Activated CD8-positive, alpha-beta T cell treated with anti-CD3 and anti-CD28 coated beads for 36 hours (primary cell): ENCODE data around the gene GTF2F2. TPM values are rescaled to one million over a fixed set of nuclear protein-coding genes. Genes with fewer than 3 reads are reported as not detected.

Experiments
- ATAC-seq: fragments of 200-7000 bp; cut with Tn5 transposase; one replicate; pipeline ENCODE4 v1.10.0; 2021; ENCODE audit warnings: mild to moderate bottlenecking, moderate library complexity
- CTCF ChIA-PET: fragments of 350-600 bp; sonication (Branson Sonifier 250); formaldehyde crosslinking; loops from one replicate; lab custom pipeline; 2021; ENCODE audit warnings: antibody characterized with exemption; lab: Charles Lee
- POLR2A ChIA-PET: fragments of 350-600 bp; sonication (Branson Sonifier 250); formaldehyde crosslinking; loops from one replicate; lab custom pipeline; 2021; ENCODE audit warnings: antibody characterized with exemption; lab: Charles Lee
- DNase-seq: peaks from one replicate; pipeline ENCODE4 v3.0.0-alpha.2; 2020
- H3K27ac Mint-ChIP-seq: one replicate; pipeline ENCODE4 v1.8.0; 2021; ENCODE audit warnings: mild to moderate bottlenecking, mixed read lengths
- H3K27me3 Mint-ChIP-seq: one replicate; pipeline ENCODE4 v1.8.0; 2021; ENCODE audit warnings: mixed read lengths
- H3K36me3 Mint-ChIP-seq: one replicate; pipeline ENCODE4 v1.8.0; 2021; ENCODE audit warnings: low read depth, mixed read lengths
- H3K4me1 Mint-ChIP-seq: one replicate; pipeline ENCODE4 v1.8.0; 2021; ENCODE audit warnings: low read depth, mixed read lengths
- H3K4me3 Mint-ChIP-seq: one replicate; pipeline ENCODE4 v1.8.0; 2021; ENCODE audit warnings: mild to moderate bottlenecking, moderate library complexity, mixed read lengths
- H3K9me3 Mint-ChIP-seq: one replicate; pipeline ENCODE4 v1.8.0; 2021; ENCODE audit warnings: mixed read lengths
- intact Hi-C: fragments of 100-400 bp; cut with micrococcal nuclease; formaldehyde crosslinking; loops from one replicate; pipeline ENCODE4 v1.10.0; 2022
- total RNA-seq, 2 experiments: library from RNA; stranded (reverse); gene quantifications; one replicate each; pipeline ENCODE4 v1.2.3, GENCODE V29; 2021
- TF ChIP-seq, protein P1 (sequence below): fragments of 200-600 bp; IDR thresholded peaks from one replicate; pipeline ENCODE4 v1.8.0; 2022; ENCODE audit warnings: antibody characterized with exemption, mild to moderate bottlenecking

Gene GTF2F2, protein sequence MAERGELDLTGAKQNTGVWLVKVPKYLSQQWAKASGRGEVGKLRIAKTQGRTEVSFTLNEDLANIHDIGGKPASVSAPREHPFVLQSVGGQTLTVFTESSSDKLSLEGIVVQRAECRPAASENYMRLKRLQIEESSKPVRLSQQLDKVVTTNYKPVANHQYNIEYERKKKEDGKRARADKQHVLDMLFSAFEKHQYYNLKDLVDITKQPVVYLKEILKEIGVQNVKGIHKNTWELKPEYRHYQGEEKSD
- total RNA-seq = 10 to 100 TPM; 25.8 to 28.9 TPM

DNA sequence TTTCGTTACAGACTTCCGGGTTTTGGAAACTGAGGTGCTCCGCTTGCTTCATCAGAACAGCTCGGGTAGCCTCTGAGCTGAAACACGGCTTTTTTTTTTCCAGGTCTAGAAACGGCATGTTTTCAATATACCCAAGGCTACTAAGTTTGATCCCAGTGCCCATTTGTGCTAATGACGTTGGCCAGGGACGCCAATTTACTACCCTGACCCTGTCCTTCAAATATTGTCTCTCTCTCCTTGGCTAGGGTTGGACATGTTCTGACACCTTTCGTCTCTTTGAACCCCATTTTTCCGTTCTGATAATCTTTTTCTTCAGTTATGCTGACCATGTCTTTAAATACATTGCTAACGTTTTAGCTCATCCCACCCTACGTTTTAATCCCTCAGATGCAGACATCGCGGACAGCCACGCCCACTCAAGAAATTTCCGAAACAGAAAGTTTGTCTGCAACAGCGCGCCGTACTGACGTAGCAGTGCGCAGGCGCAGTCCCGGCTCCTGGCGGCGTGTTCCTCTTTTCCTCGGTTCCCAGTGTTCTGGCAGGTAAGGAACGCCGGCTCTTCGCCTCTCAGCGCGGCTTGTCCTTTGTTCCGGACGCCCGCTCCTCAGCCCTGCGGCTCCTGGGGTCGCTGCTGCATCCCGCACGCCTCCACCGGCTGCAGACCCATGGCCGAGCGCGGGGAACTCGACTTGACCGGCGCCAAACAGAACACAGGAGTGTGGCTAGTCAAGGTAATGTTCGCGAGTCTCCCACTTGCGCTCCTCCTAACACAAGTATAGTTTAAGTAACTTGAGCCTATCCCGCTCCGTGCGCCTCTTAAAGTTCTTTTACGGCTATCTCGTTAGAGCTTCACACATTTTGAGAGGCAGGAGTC, at the start of gene GTF2F2:
Gene GTF2F2 (plus strand): TSS at position 520 of the 874 bp plus-strand sequence. CDS start 146 bp downstream, at position 666.
- POLR2A ChIA-PET = interaction anchor here (0.6 to 1.5 kb wide), 4 partner anchors 25 to 240 kb away, joined by 3 to 4 read pairs (median 4); partner anchors contain the start of gene TPT1
- TF ChIP-seq, protein P1, sequence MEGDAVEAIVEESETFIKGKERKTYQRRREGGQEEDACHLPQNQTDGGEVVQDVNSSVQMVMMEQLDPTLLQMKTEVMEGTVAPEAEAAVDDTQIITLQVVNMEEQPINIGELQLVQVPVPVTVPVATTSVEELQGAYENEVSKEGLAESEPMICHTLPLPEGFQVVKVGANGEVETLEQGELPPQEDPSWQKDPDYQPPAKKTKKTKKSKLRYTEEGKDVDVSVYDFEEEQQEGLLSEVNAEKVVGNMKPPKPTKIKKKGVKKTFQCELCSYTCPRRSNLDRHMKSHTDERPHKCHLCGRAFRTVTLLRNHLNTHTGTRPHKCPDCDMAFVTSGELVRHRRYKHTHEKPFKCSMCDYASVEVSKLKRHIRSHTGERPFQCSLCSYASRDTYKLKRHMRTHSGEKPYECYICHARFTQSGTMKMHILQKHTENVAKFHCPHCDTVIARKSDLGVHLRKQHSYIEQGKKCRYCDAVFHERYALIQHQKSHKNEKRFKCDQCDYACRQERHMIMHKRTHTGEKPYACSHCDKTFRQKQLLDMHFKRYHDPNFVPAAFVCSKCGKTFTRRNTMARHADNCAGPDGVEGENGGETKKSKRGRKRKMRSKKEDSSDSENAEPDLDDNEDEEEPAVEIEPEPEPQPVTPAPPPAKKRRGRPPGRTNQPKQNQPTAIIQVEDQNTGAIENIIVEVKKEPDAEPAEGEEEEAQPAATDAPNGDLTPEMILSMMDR = no peak
- intact Hi-C loops = loop anchor here (5.0 kb wide), 1 partner anchor 73 kb away; no protein-coding TSS in a partner anchor
- H3K27ac Mint-ChIP-seq = no peak within 1 kb of the TSS
- CTCF ChIA-PET = interaction anchor here (0.9 to 2.8 kb wide), 8 partner anchors 11 to 189 kb away, joined by 3 to 10 read pairs (median 4); no protein-coding TSS in a partner anchor
- no peaks in the 10 kb centered on the region for H3K27me3 Mint-ChIP-seq
- H3K36me3 Mint-ChIP-seq = peaks cover 2% of the 10 kb centered on the region
- H3K9me3 Mint-ChIP-seq = no peaks in the 10 kb centered on the region
- ATAC-seq (peak; percentile 74), DNase-seq (peak; percentile 87)
- no peak within 1 kb of the TSS for H3K4me3 Mint-ChIP-seq
- H3K4me1 Mint-ChIP-seq = peaks cover 7% of the 10 kb centered on the region

DNA sequence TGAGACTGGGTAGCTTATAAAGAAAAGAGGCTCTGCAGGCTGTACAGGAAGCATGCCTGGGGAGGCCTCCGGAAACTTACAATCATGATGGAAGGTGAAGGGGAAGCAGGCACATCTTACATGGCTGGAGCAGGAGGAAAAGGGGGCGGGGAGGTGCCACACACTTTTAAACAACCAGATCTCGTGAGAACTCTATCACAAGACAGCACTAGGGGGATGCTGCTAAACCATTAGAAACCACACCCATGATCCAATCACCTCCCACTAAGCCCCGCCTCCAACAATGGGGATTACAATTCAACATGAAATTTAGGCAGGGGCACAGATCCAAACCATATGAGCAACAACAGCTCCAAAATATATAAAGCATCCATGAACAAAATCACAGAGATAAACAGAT, 46.5 kb upstream of the GTF2F2 start:
- Mint-ChIP-seq H3K4me1 (no peaks in the 10 kb centered on the region), H3K4me3 (no peak overlapping the region), H3K36me3 (no peaks in the 10 kb centered on the region), H3K27me3 (peaks cover 8% of the 10 kb centered on the region), H3K27ac (no peak overlapping the region), H3K9me3 (no peaks in the 10 kb centered on the region)
- CTCF ChIA-PET = no interaction called here
- ATAC-seq = no peak
- TF ChIP-seq, protein P1 = no peak
- no peak for DNase-seq
- POLR2A ChIA-PET = no interaction called here
- intact Hi-C loops = no loop called here

DNA sequence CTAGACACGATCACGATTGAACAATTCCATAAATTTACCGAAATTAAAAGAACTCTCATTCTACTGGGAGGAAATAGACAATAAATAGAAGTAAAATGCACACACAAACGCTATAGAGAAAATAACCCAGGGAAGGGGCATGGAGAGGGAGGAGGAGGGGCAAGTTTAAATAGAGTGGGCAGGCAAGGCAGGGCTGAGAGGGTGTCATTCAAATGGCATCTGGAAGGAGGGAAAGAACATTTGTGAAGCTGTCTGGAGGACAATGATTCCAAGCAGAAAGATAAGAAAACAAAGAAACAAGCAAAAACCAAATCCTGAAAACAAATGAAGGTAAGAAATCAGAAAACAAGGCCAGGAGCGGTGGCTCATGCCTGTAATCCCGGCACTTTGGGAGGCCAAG, 45.6 kb upstream of the GTF2F2 start:
- POLR2A ChIA-PET = no interaction called here
- Mint-ChIP-seq H3K27ac (no peak overlapping the region), H3K4me3 (no peak overlapping the region), H3K27me3 (peaks cover 6% of the 10 kb centered on the region), H3K4me1 (no peaks in the 10 kb centered on the region), H3K36me3 (no peaks in the 10 kb centered on the region), H3K9me3 (no peaks in the 10 kb centered on the region)
- CTCF ChIA-PET = no interaction called here
- no peak for DNase-seq
- TF ChIP-seq, protein P1 = no peak
- intact Hi-C loops = no loop called here
- no peak for ATAC-seq

DNA sequence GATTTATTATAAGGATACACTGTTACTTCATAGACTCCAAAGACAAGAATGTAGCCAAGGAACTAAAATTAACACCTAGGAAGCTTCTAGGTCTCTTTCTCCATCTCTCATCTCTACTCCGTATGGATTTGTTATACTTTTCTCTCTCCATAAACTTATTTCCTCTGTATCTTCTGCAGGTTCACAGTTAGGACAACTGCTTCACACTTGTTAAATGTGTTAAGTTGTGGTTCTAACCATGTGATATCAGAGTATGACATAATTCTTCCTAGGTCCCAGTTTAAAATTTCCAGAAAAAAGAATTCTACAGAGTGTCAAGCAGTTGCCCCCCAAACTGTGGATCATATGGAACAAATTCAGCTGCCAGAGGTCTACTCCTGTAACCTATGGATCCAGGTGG, 42.3 kb upstream of the GTF2F2 start:
- Mint-ChIP-seq H3K36me3 (no peaks in the 10 kb centered on the region), H3K27ac (no peak overlapping the region), H3K4me1 (peaks cover 4% of the 10 kb centered on the region), H3K9me3 (no peaks in the 10 kb centered on the region), H3K4me3 (no peak overlapping the region), H3K27me3 (peaks cover 8% of the 10 kb centered on the region)
- TF ChIP-seq, protein P1 = no peak
- ChIA-PET CTCF (no interaction called here), POLR2A (interaction anchor here (0.6 kb wide), 1 partner anchor 242 kb away, joined by 3 read pairs; no protein-coding TSS in a partner anchor)
- intact Hi-C loops = no loop called here
- DNase-seq (no peak), ATAC-seq (no peak)
